Lower lobe of right lung (tissue), 2 donors: ENCODE measurements around the gene SLC16A2. TPM values are rescaled to one million over a fixed set of nuclear protein-coding genes. Genes with fewer than 3 reads are reported as not detected.

Source experiments
- ATAC-seq, 2 donors: fragments of 200-7000 bp; cut with Tn5 transposase; one replicate each; pipeline ENCODE4 v1.9.1; 2020 to 2022; ENCODE audit warnings: mild to moderate bottlenecking in 2 of 2, moderate library complexity in 2 of 2
- DNase-seq: peaks from one replicate; pipeline ENCODE4 v3.0.0-alpha.2; 2020
- H3K27ac ChIP-seq: fragments of 200-600 bp; one replicate; pipeline ENCODE4 v1.8.0; 2022
- H3K27me3 ChIP-seq: fragments of 200-600 bp; one replicate; pipeline ENCODE4 v1.8.0; 2022; ENCODE audit warnings: low read depth
- H3K36me3 ChIP-seq: fragments of 200-600 bp; one replicate; pipeline ENCODE4 v1.8.0; 2022; ENCODE audit warnings: mild to moderate bottlenecking
- H3K4me1 ChIP-seq: fragments of 200-600 bp; one replicate; pipeline ENCODE4 v1.8.0; 2022
- H3K4me3 ChIP-seq: fragments of 200-600 bp; one replicate; pipeline ENCODE4 v1.8.0; 2022; ENCODE audit warnings: mild to moderate bottlenecking
- H3K9me3 ChIP-seq: fragments of 200-600 bp; one replicate; pipeline ENCODE4 v1.8.0; 2022
- intact Hi-C: fragments of 100-400 bp; cut with DNase I; formaldehyde crosslinking; loops from one replicate; pipeline ENCODE4 v1.11.0; 2022
- total RNA-seq: library from RNA; stranded (reverse); fragmentation: NEBNext Ultra II Directional; extraction: Animal tissue kit (Norgen Biotek cat#: 25700); gene quantifications from one replicate; pipeline ENCODE4 v1.2.1, GENCODE V29; 2021
- TF ChIP-seq, protein P1 (sequence below): fragments of 200-600 bp; IDR thresholded peaks from one replicate; pipeline ENCODE4 v1.8.0; 2022; ENCODE audit warnings: antibody characterized with exemption, mild to moderate bottlenecking
- donor health status: DM: no; HTN: yes; CAD: no; lungs with severe emphysema.

The SLC16A2 gene
- total RNA-seq, 1 donor from 2014 or later: 7.2 TPM

GRCh38 chrX:74579597-74580198, 158.4 kb downstream of the SLC16A2 start:
- TF ChIP-seq, protein P1, sequence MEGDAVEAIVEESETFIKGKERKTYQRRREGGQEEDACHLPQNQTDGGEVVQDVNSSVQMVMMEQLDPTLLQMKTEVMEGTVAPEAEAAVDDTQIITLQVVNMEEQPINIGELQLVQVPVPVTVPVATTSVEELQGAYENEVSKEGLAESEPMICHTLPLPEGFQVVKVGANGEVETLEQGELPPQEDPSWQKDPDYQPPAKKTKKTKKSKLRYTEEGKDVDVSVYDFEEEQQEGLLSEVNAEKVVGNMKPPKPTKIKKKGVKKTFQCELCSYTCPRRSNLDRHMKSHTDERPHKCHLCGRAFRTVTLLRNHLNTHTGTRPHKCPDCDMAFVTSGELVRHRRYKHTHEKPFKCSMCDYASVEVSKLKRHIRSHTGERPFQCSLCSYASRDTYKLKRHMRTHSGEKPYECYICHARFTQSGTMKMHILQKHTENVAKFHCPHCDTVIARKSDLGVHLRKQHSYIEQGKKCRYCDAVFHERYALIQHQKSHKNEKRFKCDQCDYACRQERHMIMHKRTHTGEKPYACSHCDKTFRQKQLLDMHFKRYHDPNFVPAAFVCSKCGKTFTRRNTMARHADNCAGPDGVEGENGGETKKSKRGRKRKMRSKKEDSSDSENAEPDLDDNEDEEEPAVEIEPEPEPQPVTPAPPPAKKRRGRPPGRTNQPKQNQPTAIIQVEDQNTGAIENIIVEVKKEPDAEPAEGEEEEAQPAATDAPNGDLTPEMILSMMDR: no peak
- no peak for ATAC-seq

More at GRCh38 chrX:74579597-74580198, 158.4 kb downstream of the SLC16A2 start:
- H3K36me3 ChIP-seq: no peaks in the 10 kb centered on the region
- no peaks in the 10 kb centered on the region for H3K4me1 ChIP-seq
- no peak overlapping the region for H3K4me3 ChIP-seq
- H3K27me3 ChIP-seq: no peaks in the 10 kb centered on the region
- DNase-seq: no peak
- no peaks in the 10 kb centered on the region for H3K9me3 ChIP-seq
- H3K27ac ChIP-seq: no peak overlapping the region
- intact Hi-C loops: no loop called here

Other genes starting within 250 kb of the SLC16A2 start
- not detected for gene ZCCHC13, start 117.3 kb upstream of the SLC16A2 start, total RNA-seq
- gene RLIM, start 193.1 kb downstream of the SLC16A2 start, total RNA-seq: 31.7 TPM